HepG2 (cell line): Measurements from ENCODE around the gene CLIP2. TPM values are rescaled to one million over a fixed set of nuclear protein-coding genes. Genes with fewer than 3 reads are reported as not detected.
A peak's percentile ranks its signal among the peaks of the same experiment; 100 is the strongest.

Source experiments
- ARID4A ChIP-seq: sonication (generic); formaldehyde crosslinking; IDR thresholded peaks from 2 replicates; pipeline ENCODE4 v1.5.0; 2020; ENCODE audit warnings: mild to moderate bottlenecking, missing genetic modification reagents, borderline replicate concordance
- FOXK1 ChIP-seq: sonication (generic); formaldehyde crosslinking; IDR thresholded peaks from 2 replicates; pipeline ENCODE4 v1.4.0; 2020; ENCODE audit warnings: low read depth, missing genetic modification reagents, borderline replicate concordance
- FOXP1 ChIP-seq, 2 experiments: fragments of 450-650 bp in 1 of 2; IDR thresholded peaks; 2 replicates each; pipeline ENCODE4 v1.6.1; 2017 to 2018; ENCODE audit warnings: antibody characterized with exemption in 1 of 2
- HDAC1 ChIP-seq: sonication (generic); formaldehyde crosslinking; IDR thresholded peaks from 2 replicates; pipeline ENCODE4 v1.5.1; 2020; ENCODE audit warnings: mild to moderate bottlenecking, missing genetic modification reagents
- HMGXB4 ChIP-seq, 2 experiments: sonication (generic) in 1 of 2; formaldehyde crosslinking in 1 of 2; IDR thresholded peaks; 2 replicates each; pipeline versions ENCODE4 v1.4.0 to v1.6.1; 2018 to 2020; ENCODE audit warnings: missing genetic modification reagents in 2 of 2, borderline replicate concordance in 1 of 2, low read depth in 1 of 2, mild to moderate bottlenecking in 1 of 2, missing biosample characterization in 1 of 2
- HNF4G ChIP-seq, 2 experiments: sonication (generic) in 1 of 2; formaldehyde crosslinking in 1 of 2; IDR thresholded peaks; 2 replicates each; pipeline versions ENCODE4 v1.4.0 to v1.6.1; 2011 to 2020; ENCODE audit warnings: borderline replicate concordance in 2 of 2, low read depth in 2 of 2, mild to moderate bottlenecking in 2 of 2, low read length in 1 of 2, missing genetic modification reagents in 1 of 2, moderate library complexity in 1 of 2
- MXI1 ChIP-seq: IDR thresholded peaks from 3 replicates; pipeline ENCODE4 v1.6.1; 2012; ENCODE audit warnings: low read depth, low read length, inconsistent platforms, borderline replicate concordance
- NR2C2 ChIP-seq: sonication (generic); formaldehyde crosslinking; IDR thresholded peaks from 2 replicates; pipeline ENCODE4 v1.4.0; 2020; ENCODE audit warnings: missing genetic modification reagents, mild to moderate bottlenecking, moderate library complexity, borderline replicate concordance
- ZNF260 ChIP-seq: sonication (generic); formaldehyde crosslinking; IDR thresholded peaks from 2 replicates; pipeline ENCODE4 v1.4.0; 2020; ENCODE audit warnings: missing genetic modification reagents, low read depth, mild to moderate bottlenecking, borderline replicate concordance
- ZNF407 ChIP-seq: sonication (generic); formaldehyde crosslinking; IDR thresholded peaks from one replicate; pipeline ENCODE4 v1.5.1; 2020; ENCODE audit warnings: mild to moderate bottlenecking, missing genetic modification reagents; ENCODE audit errors: not compliant biosample characterization
- ZNF430 ChIP-seq: sonication (generic); formaldehyde crosslinking; IDR thresholded peaks from 2 replicates; pipeline ENCODE4 v1.9.0; 2021; ENCODE audit warnings: mild to moderate bottlenecking, missing genetic modification reagents
- polyA plus RNA-seq, 8 experiments: library from polyadenylated mRNA; depleted of rRNA in 3 of 8; stranded (reverse) in 7 of 8; unstranded in 1 of 8; fragments of >200 nt; fragmentation: Illumina TruSeq in 4 of 8; extraction: Trizol in 4 of 8; gene quantifications; 2 replicates each; pipeline versions ENCODE4 v1.2.1 to v1.2.3, GENCODE V29; 2011 to 2016; ENCODE audit warnings: low read depth in 4 of 8, missing spikeins in 1 of 8, mixed read lengths in 1 of 8; ENCODE audit not compliant: insufficient read depth in 1 of 8
- total RNA-seq, 5 experiments: library from RNA; depleted of rRNA; stranded (reverse); fragments of >200 nt; fragmentation: Illumina TruSeq; extraction: Trizol; gene quantifications; 2 replicates each; pipeline ENCODE4 v1.2.3, GENCODE V29; 2016; ENCODE audit warnings: low read depth in 1 of 5

CLIP2 gene
- total and polyA plus RNA-seq, 2 of the 13 experiments (the other 11 are each of a cell fraction or from before 2014, with no cell fraction given): 6.5 to 17.4 TPM

- no peak for TF ChIP-seq FOXP1 (IDR thresholded peaks at IDR 0.05)
- TF ChIP-seq FOXP1 (CRISPR knock-in tag; IDR thresholded peaks at IDR 0.05): peak; percentile 76; the same call in 1 of the 2 replicates
- TF ChIP-seq HMGXB4 (CRISPR knock-in tag; IDR thresholded peaks at IDR 0.05; ENCODE audit: borderline replicate concordance in 1 of 2, low read depth in 1 of 2): peak in 1 of 2 experiments; percentile 25; a peak in 1 of 4 replicates
- peak; percentile 73; the same call in 1 of the 2 replicates for TF ChIP-seq ARID4A (CRISPR knock-in tag)
- no peak for TF ChIP-seq ZNF407 (CRISPR knock-in tag)
- peak; percentile 67; the same call in 2 of the 3 replicates for TF ChIP-seq MXI1
- no peak for TF ChIP-seq ZNF260 (CRISPR knock-in tag)
- TF ChIP-seq ZNF430: no peak
- peak; percentile 90 for TF ChIP-seq HDAC1 (CRISPR knock-in tag)
- peak; percentile 78; the same call in 1 of the 2 replicates for TF ChIP-seq FOXK1 (CRISPR knock-in tag)
- TF ChIP-seq NR2C2 (CRISPR knock-in tag): no peak; the same call in 1 of the 2 replicates
- no peak for TF ChIP-seq HNF4G (IDR thresholded peaks at IDR 0.05; ENCODE audit: borderline replicate concordance, low read depth, low read length)
- peak; percentile 62; the same call in 1 of the 2 replicates for TF ChIP-seq HNF4G (CRISPR knock-in tag; IDR thresholded peaks at IDR 0.05; ENCODE audit: borderline replicate concordance, low read depth)
Measured at GRCh38 chr7:74294191-74294998, 5.2 kb downstream of the CLIP2 start (continued).
